NOMO-1 treated with DMSO at 0.1 percent for 48 hours (cell line): ENCODE measurements around the gene STX8.

Experiments used
- DNase-seq: peaks from one replicate; lab custom pipeline; 2025; ENCODE audit not compliant: unreplicated experiment; lab: John Stamatoyannopoulos, UW

Gene STX8

DNA sequence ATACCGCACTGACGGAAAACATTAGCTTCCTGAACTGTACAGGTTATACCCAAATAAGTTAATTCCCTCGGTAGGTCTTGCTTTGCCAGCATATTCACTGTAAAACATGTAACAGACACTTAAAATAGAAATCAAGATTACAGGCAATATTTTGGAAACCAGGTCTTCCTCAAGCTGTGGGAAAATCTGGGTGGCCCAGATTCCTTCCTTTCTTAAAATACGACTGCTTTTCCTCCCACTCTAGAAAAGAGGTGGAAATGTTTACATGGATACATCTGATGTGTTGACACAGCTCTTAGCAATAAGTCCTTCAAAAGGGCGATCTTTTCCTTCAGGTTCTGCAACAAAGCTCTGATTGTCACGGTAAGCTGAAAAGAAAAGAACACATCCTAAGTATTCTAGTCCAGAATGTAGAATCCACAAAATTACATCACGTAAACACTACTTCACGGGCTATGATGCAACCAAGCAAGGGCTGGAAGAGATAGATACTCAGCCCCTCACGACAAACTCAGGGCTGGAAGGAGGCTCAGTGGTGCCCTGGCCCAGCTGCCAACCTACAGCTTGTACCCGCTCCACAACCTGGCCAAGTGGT, 18.4 kb downstream of the STX8 start:
- no peak for DNase-seq

DNA sequence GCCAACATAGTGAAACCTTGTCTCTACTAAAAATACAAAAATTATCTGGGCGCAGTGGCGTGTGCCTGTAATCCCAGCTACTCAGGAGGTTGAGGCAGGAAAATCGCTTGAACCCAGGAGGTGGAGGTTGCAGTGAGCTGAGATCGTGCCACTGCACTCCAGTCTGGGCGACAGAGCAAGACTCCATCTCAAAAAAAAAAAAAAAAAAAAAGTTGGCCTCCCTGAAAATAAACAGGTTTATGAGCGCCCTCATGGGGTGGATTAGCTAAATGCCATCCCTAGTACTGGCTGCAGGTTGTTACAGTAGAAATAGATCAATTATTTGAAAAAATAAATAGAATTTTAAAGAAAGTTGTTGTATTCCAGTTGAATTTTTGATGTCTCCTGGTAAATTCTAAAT, 20.9 kb downstream of the STX8 start:
- peak; percentile 33 for DNase-seq

DNA sequence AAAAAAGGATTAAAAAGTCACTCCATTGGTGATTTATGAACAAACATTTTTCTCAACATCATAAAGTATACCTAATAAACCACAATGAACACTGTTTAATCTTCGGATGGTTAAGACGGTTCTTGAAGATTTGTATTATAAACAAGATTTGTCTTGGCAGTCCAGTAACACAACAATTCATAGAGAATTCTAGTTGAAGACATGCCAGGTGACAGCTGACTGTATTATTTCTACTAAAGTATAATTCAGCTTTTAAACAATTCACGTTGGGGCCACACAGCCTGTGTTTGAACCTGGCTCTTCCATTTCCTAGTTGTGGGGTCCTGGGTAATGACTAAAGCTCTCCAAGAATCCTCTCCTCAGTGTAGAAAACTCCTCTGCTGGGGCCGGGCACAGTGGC, 22.0 kb downstream of the STX8 start:
- no peak for DNase-seq

DNA sequence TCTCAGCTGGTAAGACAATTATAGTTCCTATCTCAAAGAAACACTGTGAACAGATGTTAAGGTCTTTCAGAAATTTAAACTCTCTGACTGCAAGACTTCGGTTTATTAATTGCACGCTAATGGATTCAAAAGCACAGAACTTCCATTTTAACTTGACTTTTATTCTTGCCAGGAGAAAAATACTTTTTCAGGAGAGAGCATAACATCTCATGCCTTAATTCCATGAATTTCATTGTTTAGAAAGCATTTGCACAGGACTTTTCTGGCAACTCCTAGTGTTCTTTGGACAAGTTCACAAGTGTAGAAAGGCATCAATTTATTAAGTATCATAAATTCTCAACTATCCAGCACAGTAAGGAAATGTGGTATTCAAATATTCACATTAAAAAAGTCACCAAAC, 22.4 kb downstream of the STX8 start:
- no peak for DNase-seq

DNA sequence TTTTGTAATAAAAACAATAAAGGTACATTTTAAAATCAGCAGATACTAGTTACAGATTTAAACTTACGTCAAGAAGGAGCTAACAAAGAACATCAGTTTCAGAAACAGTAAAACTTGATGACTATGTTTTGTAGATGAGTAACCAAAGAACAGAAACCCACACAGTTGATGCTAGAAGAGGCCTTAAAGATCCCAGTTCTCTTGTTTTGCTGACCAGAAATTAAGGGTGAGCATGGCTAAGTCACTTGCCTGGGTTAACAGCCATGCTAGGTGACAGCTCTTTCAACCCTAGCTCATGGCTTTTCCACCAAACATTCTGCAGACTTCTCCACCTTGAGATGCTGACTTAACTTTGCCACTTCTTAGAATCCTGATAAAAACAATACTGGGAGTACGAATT, 26.4 kb downstream of the STX8 start:
- DNase-seq, result no peak

DNA sequence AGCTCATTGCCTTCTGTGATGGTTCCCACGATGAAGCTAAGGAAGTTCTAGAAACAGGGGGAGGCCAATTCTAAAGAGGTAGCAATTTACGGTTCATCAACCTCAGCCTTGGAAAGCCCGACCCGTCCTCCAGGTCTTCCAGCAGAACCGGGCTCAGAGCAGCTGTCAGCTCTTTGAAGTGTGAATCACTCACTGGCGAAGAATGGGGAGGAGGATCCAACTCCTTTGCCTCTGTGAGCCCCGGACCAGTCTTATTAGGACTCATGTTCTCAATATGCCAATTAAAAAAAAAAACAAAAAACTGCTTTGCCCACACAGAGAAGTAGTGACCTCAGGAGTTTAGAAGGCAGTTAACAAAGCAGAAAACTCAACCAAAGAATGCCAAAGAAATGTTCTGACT, 31.4 kb downstream of the STX8 start:
- no peak for DNase-seq

DNA sequence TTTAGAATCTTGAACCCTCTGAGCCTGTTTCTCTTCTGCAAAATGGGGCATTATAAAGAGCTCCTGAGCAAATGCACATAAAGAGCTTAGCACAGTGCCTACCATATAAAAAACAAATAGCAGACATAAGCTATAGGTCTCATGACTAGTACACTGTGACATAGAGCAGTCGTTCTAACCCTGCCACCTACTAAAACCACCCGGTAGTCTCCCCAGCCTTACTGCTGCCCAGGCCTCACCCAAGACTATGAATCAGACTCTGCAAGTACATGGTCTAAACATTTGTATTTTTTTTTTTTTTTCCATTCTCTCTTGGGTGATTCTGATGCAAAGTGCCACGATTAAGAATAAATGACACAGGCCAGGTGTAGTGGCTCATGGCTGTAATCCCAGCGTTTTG, 33.9 kb downstream of the STX8 start:
- no peak for DNase-seq

DNA sequence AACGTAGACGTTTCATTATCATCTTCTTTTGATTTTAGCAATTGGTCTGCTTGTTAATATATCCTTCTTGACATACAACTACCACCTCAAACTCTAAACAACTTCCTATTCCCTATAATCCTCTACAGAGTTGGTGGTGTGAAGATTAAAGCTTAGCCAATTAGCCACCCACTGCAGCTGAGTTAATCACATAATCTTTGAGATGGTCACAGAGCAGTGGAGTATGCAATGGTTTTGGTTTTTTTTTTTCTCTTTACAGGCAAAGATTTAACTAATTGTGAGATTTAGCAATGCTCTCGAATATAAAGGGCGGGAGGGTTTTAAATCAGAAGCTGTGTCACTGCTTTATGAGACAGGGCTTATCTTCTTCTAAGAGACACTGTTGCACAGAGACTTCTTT, 37.0 kb downstream of the STX8 start:
- peak; percentile 43 for DNase-seq

DNA sequence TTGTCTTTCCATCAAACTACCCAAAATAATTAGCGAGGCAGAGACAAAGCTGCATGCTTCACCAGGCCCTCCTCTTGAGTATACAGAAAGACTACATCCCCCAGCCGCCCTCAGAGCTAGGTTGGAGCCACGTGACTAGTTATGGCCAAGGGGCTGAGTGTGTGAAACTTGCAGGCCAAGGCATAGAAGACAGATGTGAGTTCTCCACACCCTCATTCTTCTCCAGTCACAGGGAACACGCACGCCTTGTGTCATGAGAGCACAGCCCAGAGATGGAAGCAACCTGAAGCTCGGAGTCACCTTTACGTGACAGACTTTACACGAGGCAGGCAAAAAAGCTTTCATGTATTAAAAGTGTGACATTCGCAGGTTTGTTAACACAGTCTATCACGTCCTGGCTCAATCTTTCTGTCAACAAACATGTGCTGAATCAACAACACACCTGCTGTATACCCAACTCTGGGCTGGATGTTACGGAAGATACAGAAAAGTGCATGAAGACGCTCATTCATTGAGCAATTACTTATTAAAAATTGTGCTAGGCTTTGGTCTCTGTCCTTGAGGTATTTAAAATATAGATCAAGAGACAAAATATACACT, 38.3 kb downstream of the STX8 start:
- DNase-seq, result no peak

DNA sequence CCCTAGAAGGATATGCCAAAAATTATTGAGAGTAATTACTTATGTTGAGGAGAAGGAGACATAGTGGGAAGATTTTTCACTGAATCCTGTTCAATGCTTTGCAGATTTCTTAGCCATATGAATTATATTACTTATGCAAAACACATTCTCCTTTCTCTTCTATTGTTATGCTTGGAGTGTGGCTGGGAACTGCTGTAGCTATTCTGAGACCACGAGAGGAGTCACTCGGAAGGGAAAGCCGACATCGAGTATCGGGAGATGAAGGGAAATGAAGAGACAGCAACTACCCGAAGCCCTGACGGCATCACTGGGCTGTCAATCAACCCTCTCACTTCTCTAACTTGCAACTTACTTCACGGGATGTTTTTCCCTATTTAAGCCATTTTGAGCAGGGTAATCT, 39.6 kb downstream of the STX8 start:
- no peak for DNase-seq

DNA sequence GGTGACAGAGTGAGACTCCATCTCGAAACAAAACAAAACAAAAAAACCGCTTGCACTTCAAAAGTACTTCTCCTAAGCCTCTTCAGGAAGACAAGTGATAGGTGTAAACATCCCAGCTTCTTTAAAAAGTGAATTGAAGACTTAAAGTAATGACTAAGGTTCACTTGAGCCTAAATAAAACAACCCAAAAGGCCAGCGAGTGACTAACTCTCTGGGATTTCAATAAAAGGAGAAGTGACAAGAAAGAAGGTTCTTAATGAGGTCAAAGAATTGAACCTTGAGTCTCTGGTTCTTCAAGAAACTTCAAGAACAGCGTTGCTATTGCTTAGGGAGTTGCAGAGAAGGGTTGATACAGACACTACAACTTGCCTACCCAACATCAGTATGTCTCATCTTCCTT, 42.2 kb downstream of the STX8 start:
- DNase-seq, result peak; percentile 29

DNA sequence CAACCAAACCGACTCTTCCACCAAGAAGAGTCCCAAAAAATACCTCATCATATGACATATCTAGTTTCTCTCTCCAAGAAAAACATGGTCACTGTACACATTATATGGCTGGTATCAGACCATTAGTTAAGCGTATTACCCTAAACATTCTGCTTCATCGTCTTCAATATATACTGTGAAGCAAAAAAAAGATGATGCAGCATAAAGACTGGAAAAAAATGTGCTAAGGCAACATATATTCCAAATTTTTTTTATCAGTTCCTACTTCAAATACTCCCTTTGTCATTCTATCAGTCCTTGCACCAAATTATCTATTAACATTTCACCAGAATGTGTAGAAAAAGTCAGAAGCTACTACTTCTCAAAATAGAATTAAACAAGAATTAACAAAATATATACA, 42.9 kb downstream of the STX8 start:
- no peak for DNase-seq

DNA sequence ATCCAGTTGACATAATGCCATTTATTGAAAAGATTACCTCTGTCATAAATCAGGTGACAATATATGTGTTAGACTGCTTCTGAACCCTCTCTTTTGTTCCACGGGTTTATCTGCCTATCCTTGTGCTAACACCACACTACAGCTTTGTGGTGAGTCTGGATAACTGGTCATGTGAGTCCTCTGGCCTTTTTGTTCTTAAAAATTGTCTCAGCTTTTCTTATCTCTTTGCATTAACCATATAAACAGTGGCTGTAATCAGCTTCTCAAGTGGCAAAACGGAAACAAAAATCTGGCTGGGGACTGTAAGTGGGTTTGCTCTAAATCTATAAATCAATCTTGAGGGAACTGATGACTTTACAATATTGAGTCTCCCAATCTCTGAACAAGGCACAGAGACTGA, 44.6 kb downstream of the STX8 start:
- no peak for DNase-seq

DNA sequence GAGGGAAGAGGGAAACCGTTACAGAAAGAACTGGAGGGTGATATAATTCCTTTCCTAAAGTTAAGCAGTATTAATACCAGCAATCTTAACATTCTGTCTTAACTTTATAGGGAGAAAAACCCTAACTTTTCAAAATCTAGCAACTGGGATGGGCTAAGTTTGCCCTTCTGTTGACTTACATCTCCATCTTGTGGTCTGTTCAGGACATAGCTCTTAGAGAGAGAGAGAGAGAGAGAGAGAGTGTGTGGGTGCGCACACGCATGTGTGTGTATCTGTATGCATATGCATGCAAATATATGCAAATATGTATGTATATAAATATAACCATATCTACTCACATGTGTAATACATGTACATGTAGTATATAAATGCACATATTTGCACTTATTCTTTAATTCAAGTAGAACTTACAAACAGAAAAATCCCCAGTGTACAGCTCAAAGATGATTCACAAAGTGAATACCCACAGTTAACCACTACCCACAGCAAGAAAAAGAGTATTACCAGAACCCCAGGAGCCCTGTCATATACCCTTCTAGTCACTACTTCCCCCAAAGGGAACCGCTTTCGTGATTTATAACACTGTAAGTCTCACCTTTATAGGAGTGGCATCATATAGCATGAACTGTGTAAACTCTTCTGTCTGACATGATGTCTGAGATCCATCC, 46.5 kb downstream of the STX8 start:
- DNase-seq, result no peak

DNA sequence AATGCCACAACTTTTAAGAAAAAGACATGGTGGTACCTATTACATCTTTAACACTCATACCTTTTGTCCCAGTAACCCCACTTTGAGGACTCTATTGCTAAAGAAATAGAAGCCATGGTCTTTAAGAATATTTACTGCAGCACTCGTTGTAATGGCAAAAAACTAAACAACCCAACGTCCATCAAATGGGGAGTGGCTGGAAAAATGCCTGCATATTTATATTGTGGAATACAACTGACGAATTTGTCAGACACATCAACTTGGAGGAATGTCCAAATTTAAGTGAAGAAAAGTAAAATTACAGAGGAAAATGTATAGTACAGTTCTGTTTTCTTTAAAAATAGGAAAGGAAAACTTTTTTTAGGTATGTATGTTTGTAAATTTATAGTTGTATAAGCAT, 47.8 kb downstream of the STX8 start:
- DNase-seq, result no peak

DNA sequence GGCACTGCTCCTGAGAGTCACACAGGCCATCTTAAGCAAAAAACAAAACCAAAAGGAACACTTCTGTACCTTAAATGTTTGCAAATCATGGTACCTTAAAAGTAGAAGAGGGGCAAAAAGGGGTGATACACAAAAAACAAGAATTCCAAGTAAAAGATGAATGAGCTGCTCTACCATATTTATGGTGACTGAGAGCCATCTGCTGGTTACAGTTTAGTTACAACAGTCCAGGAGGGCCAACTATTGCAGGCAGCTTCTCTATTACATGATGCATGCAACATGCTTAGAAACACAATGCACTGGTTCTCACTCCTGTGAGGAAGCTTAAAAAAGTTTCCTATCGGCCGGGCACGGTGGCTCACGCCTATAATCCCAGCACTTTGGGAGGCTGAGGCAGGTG, 53.5 kb downstream of the STX8 start:
- peak; percentile 44 for DNase-seq

DNA sequence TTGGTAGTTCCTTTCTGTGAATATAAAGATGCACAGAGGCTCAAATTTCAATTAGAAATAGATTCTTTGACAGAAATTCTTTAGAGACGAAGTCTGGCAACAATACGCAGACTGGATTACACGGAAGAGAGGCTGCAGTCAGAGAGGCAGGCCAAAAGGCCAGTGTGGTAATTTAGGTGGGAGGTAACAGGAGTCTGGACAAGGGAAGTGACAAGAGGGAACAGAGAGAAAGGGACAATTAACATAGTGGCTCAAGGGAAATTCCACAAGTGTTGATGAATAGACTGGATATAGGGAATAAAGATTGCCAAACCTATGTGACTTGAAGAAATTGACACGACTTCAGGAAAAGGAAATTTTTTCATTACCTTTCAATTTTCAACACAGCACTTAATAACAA, 54.6 kb downstream of the STX8 start:
- no peak for DNase-seq

DNA sequence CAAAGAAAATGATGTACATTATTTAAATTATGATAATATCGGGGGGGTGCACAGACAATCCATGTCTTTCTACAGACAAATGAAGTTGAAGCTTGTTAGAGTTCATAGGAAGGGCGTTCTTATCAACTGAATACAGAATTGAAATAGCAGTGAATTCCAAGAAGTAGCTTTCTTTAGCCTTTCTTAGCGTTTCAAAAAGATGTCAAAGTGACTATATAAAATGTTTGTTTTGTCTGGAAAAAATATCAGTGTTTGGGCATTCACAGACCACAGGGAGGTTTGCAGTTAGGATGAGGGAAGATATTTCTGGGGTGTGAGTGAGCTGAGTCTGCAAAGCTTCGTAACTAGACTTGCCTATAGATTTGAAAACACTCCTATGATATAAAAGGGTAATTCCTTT, 55.0 kb downstream of the STX8 start:
- DNase-seq, result no peak

DNA sequence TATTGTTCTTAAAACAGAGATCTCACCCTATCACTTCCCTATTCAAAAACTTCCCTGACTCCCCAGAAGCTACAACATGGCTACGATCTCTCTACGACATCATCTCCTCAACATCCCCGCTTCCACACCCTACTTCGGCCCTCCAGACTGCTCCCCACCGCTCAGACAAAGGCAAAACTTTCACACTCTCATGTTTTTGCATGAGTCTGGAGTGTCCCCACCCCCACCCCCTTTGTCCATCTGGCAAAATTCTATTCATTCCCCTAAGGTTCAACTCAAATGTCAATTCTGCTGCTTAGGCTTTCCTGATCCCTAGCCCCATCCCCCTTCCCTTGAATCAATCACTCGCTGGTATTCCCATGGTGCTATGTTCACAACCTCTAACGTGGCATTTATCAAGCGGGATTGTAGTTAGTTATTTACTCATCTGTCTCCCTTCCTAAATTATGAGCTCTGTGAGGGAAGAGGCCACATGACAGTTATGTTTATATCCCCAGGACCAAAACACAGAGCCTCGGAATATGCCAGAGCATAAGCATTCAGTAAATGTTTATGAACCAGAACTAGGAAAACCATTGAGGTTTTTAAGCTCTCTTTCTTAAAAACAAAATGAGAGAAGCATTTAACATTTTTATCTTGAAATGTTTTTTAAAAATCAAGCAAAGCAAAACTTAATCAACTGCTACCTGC, 55.9 kb downstream of the STX8 start:
- no peak for DNase-seq

DNA sequence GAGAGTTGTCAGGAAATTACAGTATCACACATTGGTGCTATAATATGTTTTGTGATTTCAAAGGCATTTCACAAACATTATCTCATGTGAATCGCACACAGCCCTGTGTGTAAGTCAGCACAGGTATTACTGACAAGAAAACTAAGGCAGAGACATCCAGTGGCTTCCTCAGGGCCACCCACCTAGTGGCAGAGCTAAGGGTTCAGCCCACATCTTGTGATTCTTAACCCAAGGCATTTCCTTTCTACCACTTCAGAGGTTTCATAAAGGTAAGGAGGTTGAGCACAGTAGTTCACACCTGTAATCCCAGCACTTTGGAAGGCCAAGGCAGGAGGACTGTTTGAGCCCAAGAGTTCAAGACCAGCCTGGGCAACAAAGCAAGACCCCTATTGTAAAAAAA, 58.2 kb downstream of the STX8 start:
- no peak for DNase-seq

DNA sequence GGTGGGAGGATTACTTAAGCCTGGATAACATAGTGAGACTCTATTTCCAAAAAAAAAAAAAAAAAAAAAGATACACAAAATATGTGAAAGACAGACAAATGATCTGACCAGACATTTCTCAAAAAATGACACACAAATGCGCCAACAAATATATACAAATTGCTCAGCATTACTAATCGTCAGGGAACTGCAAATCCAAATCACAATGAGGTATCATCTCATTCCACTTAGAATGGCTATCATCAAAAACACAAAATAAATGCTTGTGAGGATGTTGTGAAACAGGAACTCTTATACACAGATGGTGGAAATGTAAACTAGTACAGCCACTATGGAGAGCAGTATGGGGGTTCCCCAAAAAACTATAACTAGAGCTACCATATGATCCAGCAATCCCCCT, 62.4 kb downstream of the STX8 start:
- no peak for DNase-seq
